ENCODE data around the gene DOCK9.

- TF ChIP-seq POLR2A (IDR thresholded peaks at IDR 0.05; ENCODE audit: low read depth, low read length) (no peak), POLR2AphosphoS5 (IDR thresholded peaks at IDR 0.05; ENCODE audit: low read depth, low read length) (no peak), PAX5 (IDR thresholded peaks at IDR 0.05; ENCODE audit: insufficient read depth, low read length, severe bottlenecking) (no peak), TAF1 (IDR thresholded peaks at IDR 0.05; ENCODE audit: low read depth, low read length) (no peak)
Measured at GRCh38 chr13:98820300-98820699, 157.6 kb downstream of the DOCK9 start.
